HG02798 (cell line): ENCODE results near the gene NPHP4.
"Not testable (repeated sequence)": the region's sequence is repeated elsewhere in the genome, so short reads cannot be mapped to it uniquely, and the experiment has no call there.

Experiments used
- ATAC-seq: cut with Tn5 transposase; IDR thresholded peaks from one replicate; pipeline ENCODE4 v1.9.1; 2021; ENCODE audit warnings: mild to moderate bottlenecking; ENCODE audit not compliant: unreplicated experiment, poor library complexity

Gene NPHP4

DNA sequence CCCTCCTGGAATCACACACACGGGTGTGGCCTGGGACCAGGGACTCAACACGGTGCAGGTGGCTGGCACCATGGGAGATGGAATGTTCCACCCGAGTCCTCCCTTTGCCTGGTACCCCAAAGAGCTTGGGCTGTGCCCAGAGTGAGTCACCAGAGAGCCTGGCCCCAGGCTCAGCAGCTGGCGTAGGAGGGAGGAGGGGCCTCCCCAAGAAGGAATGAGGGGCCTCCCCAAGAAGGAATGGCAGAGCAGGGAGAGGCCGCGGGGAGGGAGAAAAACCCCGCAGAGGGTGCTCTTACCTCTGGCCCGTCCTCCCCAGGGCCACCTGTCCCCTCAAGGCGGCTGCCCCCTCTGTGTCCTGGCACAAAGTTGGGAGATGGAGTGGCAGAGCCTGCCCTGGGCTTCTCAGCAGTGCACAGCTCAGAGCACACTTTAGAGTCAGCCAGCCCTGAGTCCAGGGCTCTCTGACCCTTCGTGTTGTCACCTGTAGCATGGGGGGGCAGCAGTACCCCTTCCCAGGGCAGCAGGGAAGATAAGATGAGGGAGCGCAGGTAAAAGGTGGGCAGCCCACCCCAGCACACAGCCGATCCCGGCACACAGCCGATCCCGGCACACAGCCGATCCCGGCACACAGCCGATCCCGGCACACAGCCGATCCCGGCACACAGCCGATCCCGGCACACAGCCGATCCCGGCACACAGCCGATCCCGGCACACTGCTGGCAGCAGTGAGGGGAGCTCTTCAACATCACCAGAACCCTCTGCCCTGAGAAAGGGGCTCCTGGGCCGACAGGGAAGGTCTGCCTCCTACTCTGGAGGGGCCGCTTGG, 33.3 kb upstream of the NPHP4 start:
- no peak for ATAC-seq

DNA sequence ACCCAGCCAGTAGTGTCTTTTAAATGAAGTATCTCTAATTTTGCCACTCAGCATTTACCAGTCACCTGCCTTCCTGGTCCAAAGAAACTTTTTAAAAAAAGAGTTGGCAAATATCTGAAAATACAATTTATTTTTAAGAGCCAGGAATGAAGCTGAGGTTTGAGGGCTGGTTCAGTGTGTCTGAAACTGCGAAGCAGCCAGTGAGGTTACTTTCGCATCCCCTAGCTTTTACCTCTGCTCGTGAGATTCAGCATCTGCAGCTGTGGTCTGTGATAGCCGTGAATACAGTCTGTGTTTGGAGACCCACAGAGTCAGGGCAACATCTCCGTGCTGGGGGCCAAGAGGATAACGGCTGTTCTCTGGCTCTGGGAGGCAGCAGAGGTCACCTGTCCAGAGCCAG, 32.2 kb upstream of the NPHP4 start:
- no peak for ATAC-seq

- no peak for ATAC-seq
Observed at GRCh38 chr1:6023346-6023745, 31.1 kb upstream of the NPHP4 start.

DNA sequence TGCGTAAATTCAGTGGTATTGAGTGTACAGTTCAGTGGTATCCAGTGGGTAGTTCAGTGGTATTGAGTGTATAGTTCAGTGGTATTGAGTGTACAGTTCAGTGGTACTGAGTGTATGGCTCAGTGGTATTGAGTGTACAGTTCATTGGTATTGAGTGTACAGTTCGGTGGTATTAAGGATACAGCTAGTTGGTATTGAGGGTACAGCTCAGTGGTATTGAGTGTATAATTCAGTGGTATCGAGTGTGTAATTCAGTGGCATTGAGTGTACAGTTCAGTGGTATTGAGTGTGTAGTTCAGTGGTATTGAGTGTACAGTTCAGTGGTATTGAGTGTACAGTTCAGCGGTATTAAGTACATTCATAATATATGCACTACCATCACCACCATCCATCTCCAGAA, 30.0 kb upstream of the NPHP4 start:
- no peak for ATAC-seq

DNA sequence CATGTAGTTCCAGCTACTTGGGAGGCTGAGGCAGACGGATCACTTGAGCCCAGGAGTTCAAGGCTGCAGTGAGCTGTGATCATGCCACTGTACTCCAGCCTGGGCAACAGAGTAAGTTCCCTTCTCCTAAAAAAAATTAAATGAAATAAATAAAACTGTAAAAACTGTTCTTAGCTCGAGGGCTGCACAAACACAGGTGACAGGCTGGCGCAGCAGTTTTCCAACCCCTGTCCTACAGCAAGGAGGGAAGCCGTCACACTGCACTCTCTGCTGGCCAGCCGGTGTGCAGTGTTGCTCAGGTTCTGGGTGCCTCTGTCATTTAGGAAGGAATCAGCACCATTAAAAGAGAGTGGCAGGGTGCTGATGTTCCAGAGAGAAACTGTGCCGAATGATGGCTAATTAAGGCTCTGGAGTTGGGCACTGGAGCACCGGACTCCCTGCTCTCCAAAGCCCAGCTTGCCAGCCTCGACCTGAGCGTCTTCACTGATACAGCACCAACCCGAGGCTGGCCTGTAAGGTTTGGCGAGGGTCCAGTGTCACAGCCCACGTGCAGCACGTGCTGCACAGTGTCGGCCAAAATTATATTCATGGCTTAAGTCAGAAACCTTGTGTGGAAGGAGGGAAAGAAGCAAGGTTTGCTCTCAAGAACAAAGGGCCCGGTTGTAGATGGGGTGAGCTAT, 27.1 kb upstream of the NPHP4 start:
- ATAC-seq = no peak

GRCh38 chr1:6017654-6018053, 25.4 kb upstream of the NPHP4 start:
- not testable (repeated sequence) for ATAC-seq

GRCh38 chr1:6016191-6016865, 24.1 kb upstream of the NPHP4 start:
- no peak for ATAC-seq

GRCh38 chr1:6014130-6014999, 22.1 kb upstream of the NPHP4 start:
- no peak for ATAC-seq

DNA sequence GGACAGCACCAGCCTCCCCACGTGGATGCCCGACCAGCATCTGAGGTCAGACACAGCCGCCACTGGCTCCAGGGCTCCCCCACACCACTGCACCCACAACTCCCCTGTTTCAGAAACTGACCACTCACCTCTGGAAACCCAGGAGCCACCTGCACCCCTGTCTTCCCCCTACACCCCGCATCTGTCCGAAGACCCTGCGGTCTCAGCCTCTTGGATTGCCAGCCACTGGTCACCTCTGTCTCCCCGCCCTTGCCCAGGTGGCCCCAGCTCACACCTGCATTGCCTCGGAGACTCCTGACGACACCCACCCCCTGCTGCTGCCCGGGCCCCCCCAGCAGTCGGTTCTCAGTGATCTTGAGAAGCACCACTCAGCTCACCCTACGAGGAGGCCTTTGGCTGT, 21.3 kb upstream of the NPHP4 start:
- ATAC-seq = no peak

DNA sequence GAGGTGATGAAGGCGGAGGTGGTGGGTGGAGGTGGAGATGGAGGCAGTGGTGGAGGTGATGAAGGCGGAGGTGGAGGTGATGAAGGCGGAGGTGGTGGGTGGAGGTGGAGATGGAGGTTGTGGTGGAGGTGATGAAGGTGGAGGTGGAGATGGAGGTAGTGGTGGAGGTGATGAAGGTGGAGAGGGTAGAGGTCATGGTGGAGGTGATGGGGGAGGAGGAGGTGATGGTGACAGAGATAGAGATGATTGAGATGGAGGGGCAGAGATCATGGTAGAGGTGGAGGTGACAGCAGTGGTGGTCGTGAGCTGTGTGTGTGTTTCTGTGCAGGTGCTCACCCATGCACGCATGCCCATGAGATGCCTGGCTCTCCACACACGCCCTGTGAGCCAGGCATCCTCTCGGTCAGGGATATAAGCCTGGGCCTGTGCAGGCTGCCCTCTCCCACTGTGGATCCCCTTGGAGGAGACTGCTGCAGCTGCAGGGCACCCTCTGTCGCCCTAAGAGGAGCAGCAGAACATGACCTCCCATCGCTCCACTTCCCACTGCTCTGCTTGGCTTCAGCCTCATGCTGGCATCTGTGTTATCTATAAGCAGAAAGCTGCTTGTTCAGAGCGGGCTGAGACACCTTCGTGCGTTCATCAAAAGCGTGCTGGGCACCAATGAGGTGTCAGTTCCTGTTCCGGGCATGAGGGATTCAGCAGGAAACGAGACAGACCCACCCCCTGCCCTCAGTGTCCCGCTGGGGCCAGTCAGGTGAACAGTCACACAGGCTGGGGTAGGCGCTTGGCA, 20.5 kb upstream of the NPHP4 start:
- ATAC-seq = no peak

GRCh38 chr1:6011946-6012258, 19.7 kb upstream of the NPHP4 start:
- no peak for ATAC-seq

DNA sequence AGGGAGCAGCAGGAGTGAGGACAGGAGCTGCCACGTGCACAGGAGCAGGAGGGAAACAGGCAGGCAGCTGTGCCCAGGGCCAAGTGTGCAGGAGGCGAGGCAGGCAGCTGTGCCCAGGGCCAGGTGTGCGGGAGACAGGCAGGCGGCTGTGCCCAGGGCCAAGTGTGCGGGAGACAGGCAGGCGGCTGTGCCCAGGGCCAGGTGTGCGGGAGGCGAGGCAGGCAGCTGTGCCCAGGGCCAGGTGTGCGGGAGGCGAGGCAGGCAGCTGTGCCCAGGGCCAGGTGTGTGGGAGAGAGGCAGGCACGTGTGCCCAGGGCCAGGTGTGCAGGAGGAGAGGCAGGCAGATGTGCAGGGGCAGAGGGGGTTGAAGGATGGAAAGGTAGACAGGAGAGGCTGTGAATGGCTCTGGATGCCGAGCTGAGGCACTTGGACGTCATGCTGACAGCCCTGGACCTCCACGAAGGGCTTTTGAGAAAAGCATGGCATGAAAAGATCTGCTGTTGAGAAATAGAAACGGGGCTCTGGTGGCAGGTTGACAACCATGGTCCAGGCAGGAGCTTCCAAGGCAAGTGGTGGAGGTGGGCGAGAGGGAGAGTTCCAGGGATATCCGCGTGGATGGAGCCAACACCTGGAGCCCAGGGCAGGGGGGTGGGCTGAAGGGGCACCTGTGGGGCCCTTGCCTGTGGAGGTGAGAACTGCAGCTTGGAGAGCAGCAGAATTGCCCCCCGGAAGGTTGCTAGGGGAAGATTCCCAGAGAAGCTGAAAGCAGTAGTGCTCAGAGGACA, 19.1 kb upstream of the NPHP4 start:
- ATAC-seq = no peak

DNA sequence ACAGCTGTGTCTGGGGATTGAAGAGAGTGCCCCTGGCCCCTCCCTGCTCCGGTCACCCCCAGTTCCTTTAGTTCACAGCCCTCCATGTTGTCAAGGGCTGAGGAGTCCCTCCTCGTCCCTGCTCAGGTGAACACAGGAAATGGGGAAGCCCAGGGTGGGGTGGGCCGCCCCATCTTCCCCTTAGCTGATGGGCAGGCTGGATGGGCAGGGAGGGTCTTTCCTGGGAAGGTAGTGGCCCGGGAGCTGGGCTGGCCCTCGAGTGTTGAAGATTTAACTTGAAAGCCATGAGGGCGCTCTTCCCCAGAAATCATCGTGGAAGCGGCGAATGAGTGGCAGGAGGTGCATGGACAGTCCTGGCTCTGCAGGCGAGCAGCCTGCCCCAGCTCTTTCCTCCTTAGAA, 18.3 kb upstream of the NPHP4 start:
- no peak for ATAC-seq

GRCh38 chr1:6009120-6010040, 17.2 kb upstream of the NPHP4 start:
- no peak for ATAC-seq

DNA sequence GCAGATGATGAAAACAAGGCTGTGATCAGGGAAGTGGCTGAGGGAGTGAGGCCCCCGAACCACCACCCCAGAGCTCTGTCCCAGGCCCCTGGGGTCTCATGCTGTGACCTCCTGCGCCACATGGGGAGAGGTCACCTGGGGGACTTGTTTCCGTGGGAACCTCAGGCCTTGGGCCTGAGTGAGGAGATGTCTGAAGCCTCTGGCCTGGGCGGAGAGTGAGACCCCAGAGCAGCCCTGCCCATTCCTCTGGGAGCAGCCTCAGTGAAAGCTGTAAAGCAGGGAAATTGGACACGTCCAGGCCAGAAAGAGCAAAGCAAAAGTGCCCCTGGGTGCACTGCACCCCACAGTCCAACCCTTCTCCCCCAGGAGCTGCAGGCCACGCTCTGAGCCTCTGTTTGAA, 16.5 kb upstream of the NPHP4 start:
- ATAC-seq = no peak

DNA sequence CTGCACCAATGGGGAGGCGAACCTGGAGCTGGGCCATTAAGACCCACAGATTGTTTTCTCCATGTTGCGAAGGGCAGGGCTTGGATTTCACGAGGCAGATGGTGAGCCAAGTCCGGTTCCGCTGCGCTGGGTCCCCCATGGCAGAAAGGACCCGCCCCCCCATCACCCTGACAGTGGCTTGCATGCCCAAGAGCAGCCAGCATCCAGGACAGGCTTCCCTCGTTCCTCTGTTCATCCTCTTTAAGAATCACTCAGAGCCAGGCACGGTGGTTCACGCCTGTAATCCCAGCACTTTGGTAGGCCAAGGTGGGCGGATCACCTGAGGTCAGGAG, 15.8 kb upstream of the NPHP4 start:
- no peak for ATAC-seq

- ATAC-seq = no peak
Observed at GRCh38 chr1:6007318-6008083, 15.3 kb upstream of the NPHP4 start.
